GM06990 (cell line): ENCODE measurements around the gene SLFN14.
A peak's percentile ranks its signal among the peaks of the same experiment; 100 is the strongest.

Source experiments
- DNase-seq: peaks from one replicate; pipeline ENCODE4 v3.0.0-alpha.2; 2011; ENCODE audit not compliant: insufficient read length; ENCODE audit errors: extremely low read depth
- H3K27me3 ChIP-seq: replicated peaks from 2 replicates; pipeline ENCODE4 v1.6.0; 2011; ENCODE audit warnings: low read length; ENCODE audit not compliant: control insufficient read depth, insufficient read depth
- H3K36me3 ChIP-seq: 2 replicates; pipeline ENCODE4 v1.5.1; 2011; ENCODE audit warnings: low read length; ENCODE audit not compliant: control insufficient read depth, insufficient read depth
- H3K4me3 ChIP-seq: replicated peaks from 2 replicates; pipeline ENCODE4 v1.5.1; 2011; ENCODE audit warnings: low read depth, mild to moderate bottlenecking, control low read depth, low read length
- TF ChIP-seq, protein P1 (sequence below): IDR thresholded peaks from 2 replicates; pipeline ENCODE4 v1.5.1; 2011; ENCODE audit warnings: low read length, control low read depth, mild to moderate bottlenecking, inconsistent platforms; ENCODE audit not compliant: insufficient read depth, poor library complexity, severe bottlenecking

SLFN14 gene

DNA sequence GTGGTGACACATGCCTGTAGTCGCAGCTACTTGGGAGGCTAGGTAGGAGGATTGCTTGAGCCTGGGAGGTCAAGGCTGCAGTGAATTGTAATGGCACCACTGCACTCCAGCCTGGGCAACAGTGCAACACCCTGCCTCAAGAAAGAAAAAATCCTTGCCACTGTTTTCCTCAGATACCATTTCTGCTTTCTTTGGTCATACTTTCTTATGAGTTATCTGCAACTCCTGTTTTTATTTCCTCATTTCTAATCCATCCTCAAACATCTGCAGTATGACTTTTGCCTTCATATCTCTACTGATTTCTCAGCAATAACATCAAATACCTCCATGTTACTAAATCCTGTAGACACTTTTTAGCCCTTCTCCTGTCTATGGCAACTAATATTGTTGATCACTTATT is 23.4 kb upstream of the SLFN14 start:
- Histone ChIP-seq H3K36me3 (no peaks in the 10 kb centered on the region), H3K27me3 (no peaks in the 10 kb centered on the region), H3K4me3 (no peak overlapping the region)
- TF ChIP-seq, protein P1, sequence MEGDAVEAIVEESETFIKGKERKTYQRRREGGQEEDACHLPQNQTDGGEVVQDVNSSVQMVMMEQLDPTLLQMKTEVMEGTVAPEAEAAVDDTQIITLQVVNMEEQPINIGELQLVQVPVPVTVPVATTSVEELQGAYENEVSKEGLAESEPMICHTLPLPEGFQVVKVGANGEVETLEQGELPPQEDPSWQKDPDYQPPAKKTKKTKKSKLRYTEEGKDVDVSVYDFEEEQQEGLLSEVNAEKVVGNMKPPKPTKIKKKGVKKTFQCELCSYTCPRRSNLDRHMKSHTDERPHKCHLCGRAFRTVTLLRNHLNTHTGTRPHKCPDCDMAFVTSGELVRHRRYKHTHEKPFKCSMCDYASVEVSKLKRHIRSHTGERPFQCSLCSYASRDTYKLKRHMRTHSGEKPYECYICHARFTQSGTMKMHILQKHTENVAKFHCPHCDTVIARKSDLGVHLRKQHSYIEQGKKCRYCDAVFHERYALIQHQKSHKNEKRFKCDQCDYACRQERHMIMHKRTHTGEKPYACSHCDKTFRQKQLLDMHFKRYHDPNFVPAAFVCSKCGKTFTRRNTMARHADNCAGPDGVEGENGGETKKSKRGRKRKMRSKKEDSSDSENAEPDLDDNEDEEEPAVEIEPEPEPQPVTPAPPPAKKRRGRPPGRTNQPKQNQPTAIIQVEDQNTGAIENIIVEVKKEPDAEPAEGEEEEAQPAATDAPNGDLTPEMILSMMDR, result no peak
- no peak for DNase-seq

DNA sequence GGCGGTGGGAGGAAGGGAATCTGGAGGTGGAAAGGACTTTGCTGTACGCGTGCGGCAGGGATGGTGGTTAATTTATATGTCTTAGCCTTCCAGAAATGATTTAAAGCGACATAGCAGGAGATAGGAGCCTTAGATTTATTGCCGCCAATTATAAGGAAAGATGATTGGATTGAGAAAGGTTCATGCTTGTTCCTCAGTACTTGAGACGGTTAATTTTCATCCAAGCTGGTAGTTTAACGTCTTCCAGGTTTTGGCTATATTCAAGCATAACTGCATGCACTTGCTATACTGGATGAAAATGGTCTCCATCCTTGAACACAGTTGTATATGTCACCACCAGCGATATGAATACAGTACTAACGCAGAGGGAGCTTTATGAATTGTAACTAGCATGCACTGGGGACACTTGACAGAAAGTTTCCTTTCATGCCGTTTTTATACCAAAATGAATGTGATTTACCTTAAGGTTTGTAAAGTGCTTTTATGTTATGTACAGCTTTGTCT is 18.4 kb upstream of the SLFN14 start:
- TF ChIP-seq, protein P1, result no peak
- no peak for DNase-seq
- Histone ChIP-seq H3K27me3 (no peaks in the 10 kb centered on the region), H3K36me3 (no peaks in the 10 kb centered on the region; the same call in none of the 2 replicates), H3K4me3 (peak overlapping the region; percentile 94)

DNA sequence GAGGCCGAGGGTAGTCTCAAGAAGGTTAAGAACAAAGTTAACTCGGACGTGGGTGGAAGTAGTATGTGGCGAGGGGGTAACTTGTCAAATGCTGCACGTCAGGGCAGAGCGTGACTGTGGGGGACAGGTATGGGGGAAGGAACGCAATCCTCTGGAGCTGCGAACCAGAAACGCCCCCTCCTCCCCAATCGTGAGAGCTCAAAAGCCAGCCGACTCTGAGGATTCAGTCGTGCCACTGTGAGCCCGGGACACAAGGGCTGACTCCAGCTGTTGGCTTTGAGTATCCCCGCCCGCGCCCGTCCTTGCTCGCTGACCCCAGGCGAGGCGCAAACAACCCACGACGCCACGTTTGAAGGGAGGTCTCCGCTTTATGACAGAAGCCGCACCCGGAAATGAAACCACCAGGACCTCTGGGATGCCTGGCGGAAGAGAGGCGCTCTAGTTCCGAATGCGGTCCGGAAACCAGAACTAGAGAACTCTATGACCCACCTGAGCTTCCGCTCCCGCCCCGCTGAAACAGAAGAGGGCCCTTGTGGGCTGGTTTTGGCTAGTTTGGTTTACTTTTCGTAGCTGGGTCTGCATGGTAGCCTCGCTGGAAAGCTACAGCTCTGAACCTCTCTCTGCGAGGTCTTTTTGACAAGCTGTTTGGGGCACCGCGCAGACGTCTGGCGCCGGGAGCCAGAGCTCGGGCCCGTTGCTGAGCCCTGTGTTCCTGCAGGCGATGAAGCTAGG is 17.7 kb upstream of the SLFN14 start, which contains the start of gene PEX12:
PEX12 (minus strand) TSS at position 375 of the 732 bp plus-strand sequence. CDS start 550 bp downstream, outside the sequence.
- TF ChIP-seq, protein P1, result no peak
- Histone ChIP-seq H3K27me3 (no peaks in the 10 kb centered on the region), H3K36me3 (no peaks in the 10 kb centered on the region; the same call in none of the 2 replicates), H3K4me3 (peak within 1 kb of the TSS; percentile 94)
- peak; percentile 79 for DNase-seq

DNA sequence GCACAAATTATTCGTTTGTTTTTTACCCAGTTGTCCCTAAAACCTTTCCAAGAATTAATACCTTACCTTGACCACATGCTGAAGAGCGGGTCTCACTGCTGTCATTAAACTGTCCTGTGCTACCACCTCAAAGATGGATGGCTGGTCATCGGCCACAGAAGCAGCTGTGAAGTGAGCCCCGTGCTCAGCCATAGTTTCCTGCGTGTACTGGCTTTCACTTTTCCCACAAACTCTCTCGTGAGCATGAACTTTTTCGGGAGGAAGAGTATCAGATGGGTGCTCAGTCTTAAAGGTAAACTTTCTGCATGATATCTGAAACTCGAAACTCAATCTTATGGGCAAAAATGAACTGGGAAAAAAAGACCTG is 17.2 kb upstream of the SLFN14 start:
- peak overlapping the region; percentile 94 for H3K4me3 ChIP-seq
- no peaks in the 10 kb centered on the region; the same call in none of the 2 replicates for H3K36me3 ChIP-seq
- no peak for DNase-seq
- TF ChIP-seq, protein P1, result no peak
- H3K27me3 ChIP-seq, result no peaks in the 10 kb centered on the region

DNA sequence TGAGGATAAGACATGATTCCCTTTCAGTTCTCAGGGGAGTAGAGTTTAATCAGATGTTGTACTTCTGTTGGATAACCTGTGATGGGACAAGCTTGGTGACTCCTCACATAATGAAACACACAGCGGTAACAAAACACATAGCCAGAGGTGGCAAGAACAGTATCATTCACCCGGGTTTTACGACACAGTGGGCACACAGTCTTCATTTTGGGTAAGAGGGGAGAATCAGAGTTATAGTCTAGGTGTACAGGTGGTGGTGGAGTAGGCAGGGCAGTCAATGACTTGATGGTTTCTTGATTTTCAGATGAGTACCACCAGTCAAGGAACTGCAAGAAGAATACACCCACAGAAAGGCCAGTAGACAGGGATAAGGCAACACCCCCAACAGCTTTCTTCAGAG is 15.1 kb upstream of the SLFN14 start:
- TF ChIP-seq, protein P1, result no peak

DNA sequence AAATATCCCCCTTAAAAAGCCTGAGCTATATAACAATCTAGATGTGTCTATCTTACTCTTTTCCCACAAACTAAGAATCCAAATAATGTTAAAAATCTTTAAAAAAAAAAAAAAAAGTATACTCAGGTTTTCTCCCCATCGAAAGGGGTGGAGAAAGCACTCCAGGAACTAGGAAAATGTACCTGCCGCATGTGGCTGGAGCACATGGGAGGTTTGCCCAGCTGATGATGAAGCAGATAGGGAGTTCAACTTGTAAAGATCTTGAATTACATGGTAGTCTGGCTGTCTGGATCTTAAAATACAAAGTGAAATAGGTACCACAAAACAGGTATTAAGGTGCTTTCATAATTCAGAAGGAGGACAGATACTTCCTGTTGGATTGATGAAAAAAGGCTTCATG is 8.8 kb upstream of the SLFN14 start:
- no peak for DNase-seq
- H3K4me3 ChIP-seq, result no peak overlapping the region; the same call in 1 of the 2 replicates
- peaks cover 2% of the 10 kb centered on the region; the same call in 1 of the 2 replicates for H3K36me3 ChIP-seq
- no peaks in the 10 kb centered on the region for H3K27me3 ChIP-seq
- TF ChIP-seq, protein P1, result no peak

More for the DNA sequence above, 15.1 kb upstream of the SLFN14 start:
- no peak for DNase-seq
- Histone ChIP-seq H3K36me3 (peaks cover 2% of the 10 kb centered on the region), H3K4me3 (no peak overlapping the region), H3K27me3 (no peaks in the 10 kb centered on the region)
